Thyroid gland (tissue), 4 donors: Measurements from ENCODE around the gene MIER3.

Experiments
- POLR2A ChIP-seq, 2 donors: fragments of 450-650 bp; IDR thresholded peaks; one replicate each; pipeline ENCODE4 v1.6.1; 2017; ENCODE audit warnings: antibody characterized with exemption in 2 of 2, mild to moderate bottlenecking in 2 of 2, moderate library complexity in 1 of 2
- TF ChIP-seq, protein P1 (sequence below), 6 experiments: fragments of 200-600 bp in 3 of 6; fragments of 450-650 bp in 3 of 6; sonication (generic) in 3 of 6; IDR thresholded peaks; one replicate each; pipeline ENCODE4 v1.5.1; 2016 to 2019; ENCODE audit warnings: antibody characterized with exemption in 6 of 6, mild to moderate bottlenecking in 2 of 6, inconsistent platforms in 1 of 6, moderate library complexity in 1 of 6

DNA sequence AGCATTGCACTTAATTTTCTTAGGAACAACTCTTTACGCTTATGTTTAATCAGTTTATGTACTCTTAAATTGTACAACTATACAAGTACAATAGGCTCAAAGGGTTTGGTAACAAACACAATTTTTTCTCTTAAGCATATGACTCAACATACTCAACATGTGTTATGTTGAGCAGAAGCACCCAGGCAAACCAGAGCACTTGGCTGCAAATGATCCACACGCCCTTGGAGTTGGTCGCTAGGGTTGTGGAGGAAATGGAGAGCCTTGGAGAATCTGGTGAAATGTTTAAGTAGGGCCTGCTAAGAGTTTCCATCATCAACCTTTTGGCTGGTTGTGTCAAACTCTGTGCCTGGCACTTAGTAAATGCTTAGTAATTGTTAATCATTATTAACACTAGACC is 25.1 kb upstream of the MIER3 start:
- TF ChIP-seq, protein P1, sequence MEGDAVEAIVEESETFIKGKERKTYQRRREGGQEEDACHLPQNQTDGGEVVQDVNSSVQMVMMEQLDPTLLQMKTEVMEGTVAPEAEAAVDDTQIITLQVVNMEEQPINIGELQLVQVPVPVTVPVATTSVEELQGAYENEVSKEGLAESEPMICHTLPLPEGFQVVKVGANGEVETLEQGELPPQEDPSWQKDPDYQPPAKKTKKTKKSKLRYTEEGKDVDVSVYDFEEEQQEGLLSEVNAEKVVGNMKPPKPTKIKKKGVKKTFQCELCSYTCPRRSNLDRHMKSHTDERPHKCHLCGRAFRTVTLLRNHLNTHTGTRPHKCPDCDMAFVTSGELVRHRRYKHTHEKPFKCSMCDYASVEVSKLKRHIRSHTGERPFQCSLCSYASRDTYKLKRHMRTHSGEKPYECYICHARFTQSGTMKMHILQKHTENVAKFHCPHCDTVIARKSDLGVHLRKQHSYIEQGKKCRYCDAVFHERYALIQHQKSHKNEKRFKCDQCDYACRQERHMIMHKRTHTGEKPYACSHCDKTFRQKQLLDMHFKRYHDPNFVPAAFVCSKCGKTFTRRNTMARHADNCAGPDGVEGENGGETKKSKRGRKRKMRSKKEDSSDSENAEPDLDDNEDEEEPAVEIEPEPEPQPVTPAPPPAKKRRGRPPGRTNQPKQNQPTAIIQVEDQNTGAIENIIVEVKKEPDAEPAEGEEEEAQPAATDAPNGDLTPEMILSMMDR (IDR thresholded peaks at IDR 0.05): no peak
- no peak for TF ChIP-seq POLR2A (IDR thresholded peaks at IDR 0.05)
